Dedifferentiated amniotic fluid mesenchymal stem cell (primary cell): Measurements from ENCODE around the gene DGCR8.

Source experiments
- DNase-seq: peaks from one replicate; pipeline ENCODE4 v3.0.0-alpha.2; 2016; ENCODE audit errors: extremely low spot score

DGCR8 gene

DNA sequence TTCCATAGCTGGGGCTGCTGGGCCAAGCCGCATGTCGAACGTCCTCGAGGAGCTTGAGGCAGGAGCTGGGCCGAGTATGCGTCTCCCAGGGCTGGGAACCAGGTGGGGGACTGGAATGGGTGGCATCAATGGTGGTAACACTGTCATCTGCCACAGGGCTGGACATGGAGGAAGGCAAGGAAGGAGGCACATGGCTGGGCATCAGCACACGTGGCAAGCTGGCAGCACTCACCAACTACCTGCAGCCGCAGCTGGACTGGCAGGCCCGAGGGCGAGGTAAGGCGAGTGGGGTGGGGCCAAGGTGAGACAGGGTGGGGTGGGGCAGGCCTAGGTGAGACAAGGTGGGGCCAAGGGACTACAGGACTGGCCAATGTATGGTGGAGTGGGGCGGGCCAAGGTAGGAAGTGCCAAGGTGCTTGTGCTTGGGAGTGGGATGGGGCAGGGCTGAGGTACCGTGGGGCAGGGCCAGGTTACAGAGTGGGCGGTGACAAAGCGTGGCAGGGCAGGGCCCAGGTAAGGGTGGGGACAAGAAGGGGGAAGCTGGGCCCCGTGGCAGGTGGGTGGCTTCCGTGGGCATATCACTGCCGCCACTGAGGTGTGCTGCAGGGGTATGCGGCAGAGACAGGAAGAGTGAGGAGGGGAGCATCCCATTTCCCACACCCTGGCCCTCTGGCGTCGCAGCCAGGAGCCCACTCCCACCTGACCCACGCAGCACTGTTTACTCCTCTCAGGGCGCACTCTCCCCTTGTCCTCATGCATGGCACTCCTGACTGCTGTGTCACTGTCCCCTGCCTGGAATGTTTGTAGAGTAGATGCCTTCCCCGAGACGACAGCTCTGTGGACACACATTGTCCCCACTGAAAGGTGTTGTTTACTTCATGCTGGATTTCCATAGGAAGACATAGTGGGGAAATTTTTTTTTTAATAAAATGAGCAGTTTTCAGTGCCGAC is 27.5 kb upstream of the DGCR8 start:
- no peak for DNase-seq

DNA sequence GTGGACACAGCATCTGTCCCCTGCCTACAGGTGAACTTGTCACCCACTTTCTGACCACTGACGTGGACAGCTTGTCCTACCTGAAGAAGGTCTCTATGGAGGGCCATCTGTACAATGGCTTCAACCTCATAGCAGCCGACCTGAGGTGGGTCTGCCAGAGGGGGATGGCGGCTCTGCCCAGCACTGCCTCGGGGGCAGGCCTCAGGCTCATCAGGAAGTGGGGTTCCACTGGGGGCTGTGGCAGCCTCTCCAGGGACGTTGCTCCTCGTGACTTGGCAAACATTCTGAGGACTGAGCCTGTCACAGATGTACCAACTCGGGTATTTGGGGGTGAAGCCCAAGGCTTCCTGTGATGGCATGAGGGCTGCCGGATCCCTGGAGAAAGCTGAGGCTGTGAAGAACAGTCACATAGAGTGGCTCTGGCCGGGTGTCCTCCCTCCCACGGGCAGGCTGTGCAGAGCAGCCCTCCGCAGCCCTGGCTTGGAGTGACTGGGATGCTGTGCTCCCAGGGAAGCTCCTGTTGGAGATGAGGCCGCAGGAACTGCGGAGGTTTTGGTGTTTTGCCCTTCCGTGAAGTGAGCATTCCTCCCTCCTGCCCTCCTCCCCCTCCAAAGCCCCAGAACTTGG is 26.5 kb upstream of the DGCR8 start:
- DNase-seq = no peak

DNA sequence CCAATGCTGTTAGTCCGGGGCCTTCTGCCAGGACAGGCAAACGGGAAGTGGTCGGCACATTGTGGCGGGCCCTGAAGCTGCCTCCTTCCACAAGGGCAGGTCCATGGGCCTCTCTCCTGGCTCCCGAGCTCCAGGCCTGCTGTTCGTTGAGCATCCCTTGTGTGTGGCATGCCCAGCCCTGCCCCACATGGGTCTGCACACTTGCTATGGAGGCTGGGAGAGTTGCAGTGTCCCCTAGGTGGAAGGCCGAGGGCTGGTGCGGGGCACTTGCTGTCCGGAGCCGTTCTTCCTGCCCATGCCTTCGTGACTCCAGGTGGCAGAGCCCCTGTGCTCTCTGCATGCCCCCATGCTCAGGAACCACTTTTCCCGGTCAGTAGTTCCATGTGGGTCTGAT is 26.0 kb upstream of the DGCR8 start:
- no peak for DNase-seq

GRCh38 chr22:20054485-20054884 is 25.6 kb upstream of the DGCR8 start:
- no peak for DNase-seq

DNA sequence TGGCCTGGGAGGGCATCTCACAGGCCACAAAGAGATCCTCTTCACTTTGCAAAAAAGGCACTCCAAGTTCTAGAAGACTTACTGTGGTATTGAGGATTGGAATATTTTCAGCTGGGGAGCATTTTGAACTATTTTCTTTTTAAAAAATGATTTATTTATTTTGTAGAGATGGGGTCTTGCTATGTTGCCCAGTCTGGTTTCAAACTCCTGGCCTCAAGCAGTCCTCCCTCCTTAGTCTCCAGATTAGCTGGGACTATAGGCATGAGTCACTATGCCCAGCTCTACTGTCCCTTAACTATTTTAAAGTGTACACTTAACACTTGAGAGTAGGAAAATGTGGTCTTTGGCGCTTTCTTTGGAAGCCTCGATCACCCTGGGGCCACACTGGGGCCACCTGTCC is 24.9 kb upstream of the DGCR8 start:
- no peak for DNase-seq

DNA sequence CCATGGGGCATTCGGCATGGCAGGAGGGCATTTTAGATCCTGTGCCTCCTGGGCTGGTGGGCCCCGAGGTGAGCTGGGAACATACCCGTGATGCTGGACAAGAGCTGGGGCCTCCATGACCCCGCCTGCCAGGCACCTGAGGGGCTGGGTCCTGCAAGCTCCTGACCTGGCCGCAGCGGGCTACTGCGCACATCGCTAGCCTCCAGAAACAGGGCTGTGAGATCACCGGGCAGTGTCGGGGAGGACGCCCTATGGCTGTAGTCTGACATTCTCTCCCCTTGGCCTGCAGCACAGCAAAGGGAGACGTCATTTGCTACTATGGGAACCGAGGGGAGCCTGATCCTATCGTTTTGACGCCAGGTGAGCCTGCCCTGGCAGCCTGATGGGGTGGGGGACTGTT is 24.4 kb upstream of the DGCR8 start:
- DNase-seq = no peak

DNA sequence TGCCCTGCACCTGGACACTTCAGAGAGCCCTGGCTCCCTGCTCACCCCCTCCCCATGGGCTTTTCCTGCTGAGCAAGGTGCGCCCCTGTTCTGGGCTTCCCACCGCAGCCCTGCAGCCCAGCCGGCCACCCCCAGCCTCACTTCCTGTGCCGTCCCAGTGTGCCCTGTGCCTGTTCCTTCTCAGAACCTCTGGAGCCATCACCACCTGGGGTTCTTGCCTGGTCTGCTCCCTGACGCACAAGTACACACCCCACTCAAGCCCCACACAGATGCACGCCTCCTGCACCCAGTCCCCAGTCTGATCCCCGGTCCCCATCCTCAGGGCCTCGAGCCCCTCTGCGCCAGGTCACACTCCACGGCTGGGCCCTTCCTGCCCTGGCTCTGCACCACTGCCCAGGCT is 23.9 kb upstream of the DGCR8 start:
- no peak for DNase-seq

DNA sequence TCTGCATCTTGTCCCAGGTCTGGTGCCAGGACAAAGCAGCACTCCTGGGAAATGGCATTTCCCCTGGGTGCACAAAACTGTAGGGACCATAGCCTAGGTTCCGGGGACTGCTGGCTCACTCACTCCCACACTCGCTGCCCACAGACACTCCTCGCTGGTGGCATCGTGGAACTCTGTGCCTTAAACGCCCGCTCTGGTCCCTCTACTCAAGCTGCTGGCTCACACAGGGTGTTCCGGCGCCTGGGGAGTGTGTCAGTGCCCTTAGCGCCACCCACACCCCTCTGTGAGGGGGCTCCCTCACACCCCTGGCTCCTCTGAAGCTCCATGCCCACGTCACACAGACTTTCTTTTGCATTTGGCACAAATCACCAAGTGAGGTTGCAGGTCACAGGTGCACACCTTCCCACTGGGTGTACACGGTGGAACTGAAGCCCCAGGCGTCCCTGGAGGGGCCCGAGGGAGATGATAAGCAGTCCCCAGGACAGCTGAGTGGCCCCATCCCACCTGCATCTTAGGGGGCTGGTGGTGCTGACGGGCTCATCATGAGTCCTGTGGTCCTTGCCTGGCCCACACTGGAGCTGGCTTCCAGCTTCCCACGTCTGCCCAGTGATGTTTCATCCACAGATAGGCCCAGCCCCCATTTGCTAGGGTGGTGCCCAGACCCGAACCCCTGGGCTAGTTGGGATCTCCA is 23.2 kb upstream of the DGCR8 start:
- no peak for DNase-seq

GRCh38 chr22:20057596-20058268 is 22.3 kb upstream of the DGCR8 start:
- no peak for DNase-seq

- DNase-seq = no peak
Observed at GRCh38 chr22:20058989-20059770, 20.9 kb upstream of the DGCR8 start.

DNA sequence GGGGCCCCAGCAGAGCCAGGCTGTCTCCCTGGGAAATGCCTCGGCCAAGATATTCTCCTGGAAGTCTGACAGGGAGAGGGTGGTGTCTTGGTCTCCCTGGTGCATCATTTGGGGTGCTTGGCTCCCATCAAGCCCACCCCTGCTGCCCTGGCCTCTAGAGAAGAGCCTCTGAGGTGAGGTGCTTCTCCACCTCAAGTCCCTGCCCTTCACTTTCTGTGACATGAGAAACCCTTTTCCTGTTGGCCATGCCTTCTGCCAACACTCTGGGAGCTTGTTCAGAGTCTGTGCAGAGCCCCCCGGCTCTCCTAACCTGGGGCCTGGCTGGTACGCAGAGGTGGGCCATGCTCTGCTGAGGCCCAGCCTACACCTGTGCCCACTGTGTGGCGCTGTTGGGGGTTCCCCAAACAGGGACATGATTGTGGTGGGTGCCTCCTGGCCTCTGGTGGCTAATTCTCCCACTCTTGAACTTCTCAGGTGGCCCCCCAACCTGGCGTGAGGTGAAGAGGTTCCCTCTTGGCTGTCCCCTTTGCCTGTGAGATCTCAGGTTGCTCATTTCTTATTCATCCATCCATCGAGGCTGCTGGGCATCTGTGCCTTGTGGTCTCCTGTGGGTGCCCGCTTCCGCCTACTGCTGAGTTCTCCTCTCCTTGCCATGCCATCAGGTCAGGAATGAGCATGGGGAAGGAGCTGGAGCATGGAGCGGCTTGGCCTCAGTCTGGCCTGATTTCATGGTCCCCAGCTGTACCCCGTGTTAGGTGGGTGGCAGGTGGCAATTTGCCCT is 19.2 kb upstream of the DGCR8 start:
- no peak for DNase-seq

DNA sequence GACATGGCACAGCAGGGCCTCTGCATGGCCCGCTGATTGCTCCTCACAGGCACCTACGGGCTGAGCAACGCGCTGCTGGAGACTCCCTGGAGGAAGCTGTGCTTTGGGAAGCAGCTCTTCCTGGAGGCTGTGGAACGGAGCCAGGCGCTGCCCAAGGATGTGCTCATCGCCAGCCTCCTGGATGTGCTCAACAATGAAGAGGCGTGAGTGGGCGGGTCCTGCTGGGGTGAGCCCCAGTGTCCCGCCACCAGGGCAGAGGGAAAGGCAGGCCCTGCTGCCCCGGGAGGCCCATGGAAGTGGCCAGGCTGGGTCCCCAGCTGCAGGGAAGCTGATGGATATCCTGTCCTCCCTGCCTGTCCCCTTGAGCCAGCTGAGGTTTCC is 18.6 kb upstream of the DGCR8 start:
- no peak for DNase-seq

DNA sequence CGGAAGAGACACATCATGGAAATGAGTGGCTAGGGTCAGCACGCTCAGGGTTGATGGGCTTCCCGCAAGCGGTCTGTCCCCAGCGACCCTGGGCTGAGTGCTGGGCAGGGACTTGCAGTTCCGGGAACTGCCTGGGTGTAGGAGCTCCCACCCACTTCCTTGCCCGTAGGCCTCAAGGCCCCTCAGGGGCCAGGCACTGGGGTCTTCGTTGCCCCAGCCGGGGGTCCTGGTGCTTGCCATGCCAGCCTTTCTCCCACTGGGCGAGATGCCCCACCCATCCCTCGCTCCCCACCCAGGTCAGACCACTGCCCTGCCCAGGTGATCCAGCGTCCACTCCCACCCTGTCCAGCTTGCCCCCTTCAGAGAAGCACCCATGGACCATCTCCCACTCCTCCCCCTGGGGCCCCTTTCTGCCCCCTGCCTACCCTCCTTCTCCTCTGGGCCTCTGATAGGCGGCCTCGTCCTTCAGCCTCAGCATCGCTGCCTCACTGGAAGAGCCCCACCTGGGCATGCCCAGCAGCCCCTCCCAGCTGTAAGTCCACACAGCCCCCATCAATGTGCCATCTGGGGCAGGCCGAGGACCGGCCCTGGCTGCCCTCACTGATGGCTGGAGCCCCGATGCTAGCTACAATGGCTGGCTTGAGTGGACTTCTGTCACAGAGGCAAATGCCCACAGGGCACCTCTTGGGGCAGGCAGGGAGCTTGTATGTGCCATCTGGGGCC is 17.8 kb upstream of the DGCR8 start:
- DNase-seq = no peak

GRCh38 chr22:20062766-20063083 is 17.3 kb upstream of the DGCR8 start:
- no peak for DNase-seq

DNA sequence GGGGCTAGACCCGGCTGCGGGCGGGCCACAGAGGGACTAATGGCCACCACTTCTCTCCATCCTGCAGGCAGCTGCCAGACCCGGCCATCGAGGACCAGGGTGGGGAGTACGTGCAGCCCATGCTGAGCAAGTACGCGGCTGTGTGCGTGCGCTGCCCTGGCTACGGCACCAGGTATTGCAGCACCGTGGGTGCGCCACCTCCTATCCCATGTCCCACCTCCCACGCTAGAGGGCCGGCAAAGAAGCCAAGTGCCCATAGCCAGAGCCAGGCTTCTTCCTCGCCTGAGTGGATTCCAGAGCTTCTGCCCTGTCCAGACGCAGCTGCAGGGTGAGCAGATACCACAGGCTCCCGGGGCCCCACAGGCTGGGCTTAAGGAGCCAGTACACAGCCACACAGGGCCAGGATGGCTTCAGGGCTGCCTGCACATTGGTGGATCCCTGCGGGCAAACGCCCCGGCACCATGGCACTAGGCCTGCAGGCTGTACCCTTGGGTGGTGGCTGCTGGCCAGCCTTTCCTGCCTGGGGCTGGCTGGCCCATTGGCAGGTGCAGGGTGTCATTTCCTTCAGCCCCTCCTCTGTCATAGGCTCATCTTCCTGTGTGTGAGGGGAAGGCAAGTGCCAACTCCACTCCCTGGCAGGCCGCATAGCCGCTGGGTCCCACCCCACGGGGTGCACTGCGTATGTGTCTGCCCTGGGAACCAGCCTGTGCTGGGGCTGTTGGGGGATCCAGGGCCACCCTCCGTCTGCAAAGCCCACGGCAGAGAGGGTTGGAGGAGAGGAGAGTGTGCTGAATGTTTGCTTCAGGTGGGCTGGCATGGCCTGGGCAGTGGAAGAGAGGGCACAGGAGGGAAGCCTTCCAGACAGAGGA is 16.5 kb upstream of the DGCR8 start:
- DNase-seq = no peak

- DNase-seq = no peak
Observed at GRCh38 chr22:20064140-20064480, 15.9 kb upstream of the DGCR8 start.

DNA sequence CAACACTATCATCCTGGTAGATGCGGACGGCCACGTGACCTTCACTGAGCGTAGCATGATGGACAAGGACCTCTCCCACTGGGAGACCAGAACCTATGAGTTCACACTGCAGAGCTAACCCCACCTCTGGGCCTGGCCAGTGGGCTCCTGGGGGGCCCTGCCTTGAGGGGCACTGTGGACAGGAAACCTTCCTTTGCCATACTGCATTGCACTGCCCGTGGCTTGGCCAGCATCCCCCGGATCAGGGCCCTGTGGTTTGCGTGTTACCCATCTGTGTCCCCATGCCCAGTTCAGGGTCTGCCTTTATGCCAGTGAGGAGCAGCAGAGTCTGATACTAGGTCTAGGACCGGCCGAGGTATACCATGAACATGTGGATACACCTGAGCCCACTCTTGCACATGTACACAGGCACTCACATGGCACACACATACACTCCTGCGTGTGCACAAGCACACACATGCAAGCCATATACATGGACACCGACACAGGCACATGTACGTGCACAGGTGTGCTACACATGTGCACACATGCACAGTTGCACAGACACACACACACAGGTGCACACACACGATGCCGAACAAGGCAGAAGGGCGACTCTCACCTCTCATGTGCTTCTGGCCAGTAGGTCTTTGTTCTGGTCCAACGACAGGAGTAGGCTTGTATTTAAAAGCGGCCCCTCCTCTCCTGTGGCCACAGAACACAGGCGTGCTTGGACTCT is 15.3 kb upstream of the DGCR8 start:
- DNase-seq = no peak

DNA sequence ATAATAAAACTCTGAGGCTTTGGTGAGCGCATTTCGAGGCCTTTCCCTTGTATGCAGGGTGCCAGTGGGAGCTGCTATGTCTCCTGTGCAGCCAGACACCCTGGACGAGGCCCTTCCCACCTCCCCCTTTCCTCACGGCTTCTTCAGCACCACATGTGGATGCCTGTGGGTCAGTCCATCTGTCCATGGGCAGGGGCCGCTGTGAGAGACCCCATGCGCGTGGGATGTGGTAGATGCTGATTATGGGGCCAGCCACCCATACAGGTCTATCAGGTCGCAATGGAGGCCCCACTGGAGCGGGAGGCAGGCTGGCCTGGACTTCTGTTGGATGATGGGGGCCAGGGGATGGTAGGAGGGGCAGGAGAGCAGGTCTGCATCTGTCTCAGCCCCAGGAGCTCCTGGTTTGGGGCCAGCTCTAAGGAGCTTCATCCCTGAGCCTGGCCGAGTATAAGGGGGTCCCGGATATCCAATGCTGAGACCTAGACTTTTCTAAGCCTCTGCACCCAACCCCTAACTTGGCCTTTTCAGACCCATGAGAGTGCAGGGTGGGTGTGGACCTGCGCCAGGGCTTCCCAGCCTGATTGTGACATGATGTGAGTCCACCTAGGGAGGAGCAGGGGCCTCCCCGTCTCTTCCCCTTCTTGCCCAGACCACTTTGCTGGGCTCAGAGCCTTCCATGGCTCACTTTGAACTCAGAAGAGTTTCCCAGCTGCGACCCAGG is 14.0 kb upstream of the DGCR8 start:
- no peak for DNase-seq
